Right atrium auricular region (tissue), 2 donors: ENCODE measurements around the gene ROM1. TPM values are rescaled to one million over a fixed set of nuclear protein-coding genes. Genes with fewer than 3 reads are reported as not detected.
A peak's percentile ranks its signal among the peaks of the same experiment; 100 is the strongest.
"Not testable (repeated sequence)": the region's sequence is repeated elsewhere in the genome, so short reads cannot be mapped to it uniquely, and the experiment has no call there.

Experiments
- DNase-seq: peaks from one replicate; pipeline ENCODE4 v3.0.0-alpha.2; 2019; ENCODE audit warnings: low spot score
- H3K27ac ChIP-seq, 2 donors: fragments of 200-600 bp; sonication (generic); 1 replicate in 1 of 2; 2 replicates in 1 of 2; pipeline ENCODE4 v1.5.1; 2016 to 2019
- H3K27me3 ChIP-seq, 2 donors: fragments of 200-600 bp; sonication (generic); one replicate each; pipeline versions ENCODE4 v1.5.1 to v1.6.0; 2017 to 2019
- H3K36me3 ChIP-seq: fragments of 200-600 bp; sonication (generic); one replicate; pipeline ENCODE4 v1.5.1; 2016
- H3K4me1 ChIP-seq, 2 donors: fragments of 200-600 bp; sonication (generic); one replicate each; pipeline versions ENCODE4 v1.5.1 to v1.6.0; 2017 to 2019
- H3K4me3 ChIP-seq, 2 donors: fragments of 200-600 bp; sonication (generic); 1 replicate in 1 of 2; 2 replicates in 1 of 2; pipeline ENCODE4 v1.5.1; 2017 to 2019; ENCODE audit warnings: mild to moderate bottlenecking in 1 of 2, moderate library complexity in 1 of 2
- H3K9me3 ChIP-seq, 2 donors: fragments of 200-600 bp; sonication (generic); one replicate each; pipeline ENCODE4 v1.5.1; 2019
- CTCF ChIP-seq, 2 donors: fragments of 200-600 bp; sonication (generic); IDR thresholded peaks; one replicate each; pipeline ENCODE4 v1.5.1; 2019; ENCODE audit warnings: antibody characterized with exemption in 2 of 2
- total RNA-seq, 2 donors: library from RNA; depleted of rRNA; stranded (reverse); fragments of >200 nt; gene quantifications; one replicate each; pipeline ENCODE4 v1.1.0, GENCODE V29; 2016

Gene ROM1
- total RNA-seq, 2 donors from 2014 or later: 3.2 to 5.3 TPM

- no peaks in the 10 kb centered on the region for H3K9me3 ChIP-seq
- H3K4me3 ChIP-seq: no peak overlapping the region
- H3K27me3 ChIP-seq: no peaks in the 10 kb centered on the region
- no peak overlapping the region for H3K27ac ChIP-seq
- no peak for DNase-seq
- no peak for TF ChIP-seq CTCF (IDR thresholded peaks at IDR 0.05)
- H3K36me3 ChIP-seq: peaks cover 20% of the 10 kb centered on the region
- peaks cover 0 to 42% of the 10 kb centered on the region in 2 donors for H3K4me1 ChIP-seq
Measured at GRCh38 chr11:62648185-62648966, 35.3 kb downstream of the ROM1 start.

GRCh38 chr11:62648967-62649364, 35.9 kb downstream of the ROM1 start:
- Histone ChIP-seq H3K9me3 (no peaks in the 10 kb centered on the region), H3K4me1 (peaks cover 0 to 42% of the 10 kb centered on the region in 2 donors), H3K4me3 (no peak overlapping the region)

GRCh38 chr11:62649486-62649885, 36.4 kb downstream of the ROM1 start:
- H3K4me1 ChIP-seq: peaks cover 0 to 37% of the 10 kb centered on the region in 2 donors
- H3K27ac ChIP-seq: no peak overlapping the region
- TF ChIP-seq CTCF (IDR thresholded peaks at IDR 0.05): no peak
- peaks cover 20% of the 10 kb centered on the region for H3K36me3 ChIP-seq
- no peaks in the 10 kb centered on the region for H3K9me3 ChIP-seq
- H3K27me3 ChIP-seq: no peaks in the 10 kb centered on the region
- no peak overlapping the region for H3K4me3 ChIP-seq
- DNase-seq: no peak

More at GRCh38 chr11:62648967-62649364, 35.9 kb downstream of the ROM1 start:
- peaks cover 20% of the 10 kb centered on the region for H3K36me3 ChIP-seq
- TF ChIP-seq CTCF (IDR thresholded peaks at IDR 0.05): no peak
- H3K27me3 ChIP-seq: no peaks in the 10 kb centered on the region
- no peak for DNase-seq
- no peak overlapping the region for H3K27ac ChIP-seq

GRCh38 chr11:62650283-62650682, 37.2 kb downstream of the ROM1 start:
- H3K27me3 ChIP-seq, DNase-seq, H3K4me3 ChIP-seq, H3K27ac ChIP-seq, H3K9me3 ChIP-seq: not testable (repeated sequence)
- Histone ChIP-seq H3K36me3 (peaks cover 20% of the 10 kb centered on the region), H3K4me1 (peaks cover 0 to 29% of the 10 kb centered on the region in 2 donors)

GRCh38 chr11:62652161-62653006, 39.3 kb downstream of the ROM1 start:
- Histone ChIP-seq H3K27me3 (no peaks in the 10 kb centered on the region), H3K4me3 (peak overlapping the region; percentile 91 to 93), H3K4me1 (peaks cover 0 to 15% of the 10 kb centered on the region in 2 donors), H3K36me3 (peaks cover 20% of the 10 kb centered on the region), H3K27ac (peak overlapping the region; percentile 89 to 90), H3K9me3 (no peaks in the 10 kb centered on the region)
- no peak for DNase-seq
- no peak for TF ChIP-seq CTCF (IDR thresholded peaks at IDR 0.05)

- Histone ChIP-seq H3K9me3 (no peaks in the 10 kb centered on the region), H3K27ac (no peak overlapping the region), H3K4me1 (peaks cover 0 to 15% of the 10 kb centered on the region in 2 donors), H3K36me3 (peaks cover 5% of the 10 kb centered on the region), H3K27me3 (no peaks in the 10 kb centered on the region), H3K4me3 (no peak overlapping the region)
- no peak for TF ChIP-seq CTCF (IDR thresholded peaks at IDR 0.05)
- no peak for DNase-seq
Measured at GRCh38 chr11:62654297-62654696, 41.2 kb downstream of the ROM1 start.
